ENCODE measurements around the gene ADM2.
A peak's percentile ranks its signal among the peaks of the same experiment; 100 is the strongest.

Gene ADM2

DNA sequence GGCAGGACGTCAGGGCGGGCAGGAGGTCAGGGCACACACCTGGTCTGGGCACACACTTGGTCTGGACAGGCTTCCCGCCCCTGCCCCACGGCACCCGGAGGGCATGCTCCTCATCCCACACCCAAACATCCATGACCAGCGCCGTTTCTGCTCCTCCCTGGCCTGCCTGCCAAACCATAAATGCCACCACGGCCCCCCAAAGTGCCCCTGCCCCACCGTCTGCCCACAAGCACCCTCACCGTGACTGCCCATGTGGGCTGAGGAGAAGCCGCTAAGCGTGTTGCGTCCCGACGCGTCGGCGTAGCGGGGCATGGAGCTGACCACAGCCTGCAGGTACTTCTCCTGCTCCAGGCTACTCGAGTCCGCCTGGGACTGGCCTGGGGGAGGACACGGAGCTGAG is 22.3 kb upstream of the ADM2 start:
- Mint-ChIP-seq H3K27me3 (no peaks in the 10 kb centered on the region), H3K9me3 (no peaks in the 10 kb centered on the region), H3K36me3 (peaks cover 2% of the 10 kb centered on the region), H3K4me3 (no peak overlapping the region), H3K27ac (no peak overlapping the region), H3K4me1 (no peaks in the 10 kb centered on the region)

DNA sequence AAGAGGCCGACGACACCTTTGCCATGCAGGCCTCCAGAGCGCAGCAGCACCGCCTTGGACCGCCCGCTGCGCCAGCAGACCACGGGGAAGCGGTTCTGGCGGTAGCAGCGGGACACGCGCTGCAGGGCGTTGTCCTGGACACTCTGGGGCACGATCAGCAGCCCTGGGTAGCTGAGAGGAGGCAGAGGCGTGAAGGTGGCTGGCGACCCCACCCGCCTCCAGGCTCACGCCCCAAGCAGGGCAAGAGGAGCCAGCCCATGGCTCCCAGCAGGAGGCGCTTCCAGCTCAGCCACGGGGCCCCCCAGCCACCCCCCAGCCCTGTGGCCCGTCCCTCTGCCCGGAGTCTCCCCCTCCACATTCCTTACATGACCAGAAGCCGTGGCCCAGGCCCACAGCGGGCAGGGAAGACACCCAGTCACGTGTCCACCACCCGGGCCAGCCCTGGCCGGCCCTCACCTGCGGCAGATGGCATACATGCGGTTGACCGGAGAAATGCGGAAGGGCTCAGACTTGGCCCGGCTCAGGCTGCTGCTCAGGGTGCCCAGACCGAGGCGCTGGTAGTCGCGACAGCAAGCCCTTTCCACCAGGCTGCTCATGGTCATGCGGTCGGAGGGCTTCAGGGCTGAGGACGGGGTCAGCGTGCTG is 21.7 kb upstream of the ADM2 start:
- H3K27me3 Mint-ChIP-seq, result no peaks in the 10 kb centered on the region
- no peak overlapping the region for H3K4me3 Mint-ChIP-seq
- no peak overlapping the region for H3K27ac Mint-ChIP-seq
- peaks cover 2% of the 10 kb centered on the region for H3K36me3 Mint-ChIP-seq
- no peaks in the 10 kb centered on the region for H3K9me3 Mint-ChIP-seq
- no peaks in the 10 kb centered on the region for H3K4me1 Mint-ChIP-seq

DNA sequence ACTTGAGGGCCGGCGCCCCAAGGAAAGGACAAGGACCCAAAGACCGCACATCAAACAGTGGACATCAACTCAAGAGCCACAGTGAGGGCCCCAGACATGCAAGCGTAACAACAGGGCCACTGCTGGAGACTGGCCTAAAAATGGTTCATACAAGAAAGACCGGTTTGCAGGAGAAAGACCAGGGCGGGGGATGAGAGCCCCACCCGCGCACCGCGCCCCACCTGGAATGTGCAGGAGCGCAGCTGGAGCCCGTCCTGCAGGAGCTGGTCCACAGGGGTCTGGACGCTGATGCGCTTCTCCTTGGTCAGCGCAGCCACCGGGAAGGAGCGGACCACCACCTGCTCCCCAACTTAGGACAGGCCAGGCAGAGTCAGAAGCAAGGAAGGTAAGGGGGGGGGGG is 20.4 kb upstream of the ADM2 start:
- Mint-ChIP-seq H3K4me1 (no peaks in the 10 kb centered on the region), H3K27me3 (no peaks in the 10 kb centered on the region), H3K9me3 (no peaks in the 10 kb centered on the region), H3K4me3 (no peak overlapping the region), H3K27ac (no peak overlapping the region), H3K36me3 (peaks cover 2% of the 10 kb centered on the region)

DNA sequence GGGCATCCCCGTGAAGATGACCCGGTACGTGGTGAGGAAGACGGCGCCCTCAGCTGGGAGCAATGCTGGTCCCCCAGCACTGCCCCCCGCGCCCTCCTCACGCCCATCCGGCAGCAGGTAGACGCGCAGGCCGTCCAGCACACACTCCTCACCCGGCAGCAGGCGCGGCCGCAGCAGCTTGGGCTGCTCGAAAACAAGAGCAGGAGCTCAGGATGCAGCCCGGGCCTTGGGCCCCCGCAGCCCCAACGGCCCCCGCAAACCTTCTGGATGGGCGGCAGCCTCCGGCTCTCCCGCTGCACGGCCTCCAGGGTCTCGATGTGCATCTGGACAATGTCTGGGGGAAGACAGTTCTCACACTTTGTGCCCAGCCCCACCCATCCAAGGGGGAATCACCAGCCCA is 19.8 kb upstream of the ADM2 start:
- H3K27me3 Mint-ChIP-seq, result no peaks in the 10 kb centered on the region
- no peaks in the 10 kb centered on the region for H3K4me1 Mint-ChIP-seq
- H3K9me3 Mint-ChIP-seq, result no peaks in the 10 kb centered on the region
- no peak overlapping the region for H3K4me3 Mint-ChIP-seq
- H3K36me3 Mint-ChIP-seq, result peaks cover 2% of the 10 kb centered on the region
- no peak overlapping the region for H3K27ac Mint-ChIP-seq

DNA sequence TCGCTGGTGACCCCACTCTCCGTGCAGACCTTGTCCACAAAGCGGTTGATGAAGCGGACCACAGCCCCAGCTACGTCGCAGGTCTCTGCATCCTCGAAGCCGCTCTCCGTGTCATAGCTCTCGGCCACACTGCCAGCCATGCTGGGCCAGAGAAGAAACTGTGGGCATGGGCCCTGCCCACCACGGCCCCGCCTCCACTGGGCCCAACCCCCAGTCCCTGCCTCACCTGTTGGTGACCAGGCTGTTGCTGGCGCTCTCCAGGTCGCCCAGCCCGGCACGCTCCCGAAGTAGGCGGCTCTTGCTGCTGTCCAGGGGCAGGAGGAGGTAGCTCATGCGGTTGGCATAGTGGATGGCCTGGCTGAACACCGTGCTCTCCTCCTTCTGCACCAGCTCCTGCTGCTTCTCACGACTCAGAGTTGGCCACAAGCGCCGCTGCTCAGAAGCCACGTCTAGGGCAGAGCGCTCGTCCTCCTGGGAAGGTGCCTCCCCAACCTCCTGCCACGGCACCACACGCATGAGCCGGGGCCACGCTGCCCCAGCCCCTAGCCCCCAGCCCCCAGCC is 19.3 kb upstream of the ADM2 start:
- no peak overlapping the region for H3K4me3 Mint-ChIP-seq
- H3K27me3 Mint-ChIP-seq, result no peaks in the 10 kb centered on the region
- H3K27ac Mint-ChIP-seq, result no peak overlapping the region
- H3K4me1 Mint-ChIP-seq, result peaks cover 4% of the 10 kb centered on the region
- peaks cover 5% of the 10 kb centered on the region for H3K36me3 Mint-ChIP-seq
- H3K9me3 Mint-ChIP-seq, result no peaks in the 10 kb centered on the region

DNA sequence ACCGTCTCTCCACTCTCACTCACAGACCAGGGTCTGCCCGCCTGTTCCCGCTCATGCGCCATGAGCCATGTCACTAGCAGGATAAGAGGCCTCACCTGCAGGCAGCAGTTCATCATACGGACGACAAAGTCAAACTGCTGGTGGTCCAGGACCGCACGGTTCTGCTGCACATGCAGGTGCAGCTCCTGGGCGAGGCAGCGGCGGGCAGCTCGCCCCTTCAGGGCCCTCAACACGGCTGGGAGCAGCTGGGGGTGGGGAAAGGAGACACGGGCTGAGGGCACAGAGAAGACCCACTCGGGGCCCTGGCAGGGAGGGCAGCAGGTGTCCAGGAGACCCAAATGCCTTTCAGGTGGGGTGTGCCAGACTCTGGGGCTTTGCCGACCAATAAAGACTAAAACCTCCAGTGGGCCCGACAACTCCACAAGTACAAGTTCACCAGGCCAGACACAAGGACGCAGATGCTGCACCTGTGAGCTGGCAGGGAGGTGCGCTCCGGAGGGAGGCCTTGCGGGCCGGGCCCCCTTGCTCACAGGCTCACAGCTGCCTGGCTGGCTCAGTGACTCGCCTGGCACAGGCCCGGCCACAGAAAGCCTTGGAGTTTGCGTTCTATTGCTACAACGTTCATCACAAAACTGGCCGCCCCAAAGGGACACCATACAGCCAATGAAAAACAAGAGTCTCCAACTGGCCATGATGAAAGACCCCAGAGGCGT is 18.0 kb upstream of the ADM2 start:
- Mint-ChIP-seq H3K27ac (no peak overlapping the region), H3K4me3 (no peak overlapping the region), H3K27me3 (no peaks in the 10 kb centered on the region), H3K36me3 (peaks cover 3% of the 10 kb centered on the region), H3K9me3 (no peaks in the 10 kb centered on the region), H3K4me1 (peaks cover 5% of the 10 kb centered on the region)

DNA sequence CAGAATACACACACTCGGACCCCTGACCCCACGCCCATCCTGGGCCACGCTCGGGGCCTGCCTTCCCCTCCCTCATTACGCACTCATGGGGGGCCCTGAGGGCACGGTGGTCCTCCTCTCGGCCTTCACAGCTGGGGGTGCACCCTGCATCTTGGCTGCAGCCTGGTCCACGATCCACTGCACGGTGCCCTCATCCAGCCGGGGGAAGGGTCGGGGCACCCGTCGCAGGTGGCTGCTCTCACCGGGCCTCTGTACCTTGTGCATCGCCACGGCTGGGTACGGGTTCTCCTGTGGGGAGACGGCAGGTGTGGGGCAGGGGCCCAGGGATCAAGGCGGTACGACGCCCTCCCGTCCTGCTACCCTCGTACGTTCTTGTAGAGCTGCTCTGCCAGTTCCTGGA is 16.9 kb upstream of the ADM2 start:
- no peak overlapping the region for H3K27ac Mint-ChIP-seq
- H3K4me1 Mint-ChIP-seq, result peaks cover 12% of the 10 kb centered on the region
- H3K36me3 Mint-ChIP-seq, result peaks cover 3% of the 10 kb centered on the region
- H3K27me3 Mint-ChIP-seq, result no peaks in the 10 kb centered on the region
- no peaks in the 10 kb centered on the region for H3K9me3 Mint-ChIP-seq
- H3K4me3 Mint-ChIP-seq, result no peak overlapping the region

DNA sequence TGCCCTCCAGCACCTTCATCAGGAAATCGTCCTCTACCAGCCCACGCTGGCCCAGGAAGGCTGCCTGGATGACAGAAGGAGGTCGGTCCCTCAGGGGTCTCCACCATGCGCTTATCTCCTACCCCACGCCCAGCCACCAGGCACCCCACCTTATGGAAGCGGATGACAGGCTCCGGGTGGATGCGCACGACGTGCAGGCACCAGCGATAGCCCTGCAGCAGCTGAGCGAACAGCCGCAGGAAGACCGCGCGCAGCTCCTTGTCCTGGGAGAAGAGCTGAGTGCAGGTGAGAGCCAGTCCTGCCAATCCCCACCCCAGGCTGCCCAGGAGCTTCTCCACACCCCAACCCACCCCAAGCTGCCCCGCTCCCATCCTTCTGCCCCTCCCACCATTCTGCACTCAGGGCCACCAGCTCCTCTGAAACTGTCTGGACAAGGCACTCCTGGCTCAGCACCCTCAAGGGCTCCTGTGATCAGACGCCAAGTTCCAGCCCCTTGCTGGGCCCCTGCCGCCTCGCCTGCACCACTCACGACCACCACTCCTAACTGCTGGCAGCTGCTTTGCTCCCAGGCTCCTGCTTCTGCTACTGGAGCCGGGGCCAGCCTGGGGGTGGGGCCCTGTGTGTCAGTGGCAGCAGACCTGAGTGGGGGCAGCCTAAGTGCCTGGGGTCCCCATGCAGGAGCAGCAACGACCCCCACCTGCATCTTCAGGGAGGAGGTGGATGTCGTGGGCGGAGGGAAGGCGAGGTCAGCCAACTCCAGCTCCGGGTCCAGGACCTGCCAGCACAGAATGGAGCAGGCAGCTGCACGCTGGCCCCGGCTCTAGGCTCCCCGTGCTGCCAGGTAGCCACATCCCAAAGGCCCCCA is 16.0 kb upstream of the ADM2 start:
- Mint-ChIP-seq H3K4me1 (peaks cover 20% of the 10 kb centered on the region), H3K4me3 (no peak overlapping the region), H3K36me3 (peaks cover 3% of the 10 kb centered on the region), H3K27me3 (no peaks in the 10 kb centered on the region), H3K27ac (no peak overlapping the region), H3K9me3 (no peaks in the 10 kb centered on the region)

DNA sequence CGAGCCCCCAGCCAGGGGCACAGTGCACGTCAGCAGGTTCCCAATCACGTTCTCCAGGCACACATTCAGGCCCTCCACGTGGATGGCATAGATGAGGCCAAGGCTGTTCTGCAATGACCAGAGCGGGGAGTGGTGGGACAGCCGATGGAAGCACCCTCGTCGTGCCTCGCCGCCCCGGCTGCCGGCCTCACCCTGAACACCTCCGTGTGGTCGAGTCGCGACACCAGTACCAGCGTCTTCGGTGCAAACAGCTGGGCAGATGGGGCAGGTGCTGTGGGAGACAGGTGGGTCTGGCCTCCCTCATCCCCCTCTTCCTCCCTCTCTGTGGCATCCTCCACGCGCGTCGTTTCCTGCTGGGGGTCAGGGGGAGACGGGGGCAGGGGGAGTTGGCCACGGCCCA is 14.0 kb upstream of the ADM2 start:
- H3K9me3 Mint-ChIP-seq, result no peaks in the 10 kb centered on the region
- H3K36me3 Mint-ChIP-seq, result peaks cover 3% of the 10 kb centered on the region
- no peak overlapping the region for H3K4me3 Mint-ChIP-seq
- peaks cover 39% of the 10 kb centered on the region for H3K4me1 Mint-ChIP-seq
- no peak overlapping the region for H3K27ac Mint-ChIP-seq
- no peaks in the 10 kb centered on the region for H3K27me3 Mint-ChIP-seq

DNA sequence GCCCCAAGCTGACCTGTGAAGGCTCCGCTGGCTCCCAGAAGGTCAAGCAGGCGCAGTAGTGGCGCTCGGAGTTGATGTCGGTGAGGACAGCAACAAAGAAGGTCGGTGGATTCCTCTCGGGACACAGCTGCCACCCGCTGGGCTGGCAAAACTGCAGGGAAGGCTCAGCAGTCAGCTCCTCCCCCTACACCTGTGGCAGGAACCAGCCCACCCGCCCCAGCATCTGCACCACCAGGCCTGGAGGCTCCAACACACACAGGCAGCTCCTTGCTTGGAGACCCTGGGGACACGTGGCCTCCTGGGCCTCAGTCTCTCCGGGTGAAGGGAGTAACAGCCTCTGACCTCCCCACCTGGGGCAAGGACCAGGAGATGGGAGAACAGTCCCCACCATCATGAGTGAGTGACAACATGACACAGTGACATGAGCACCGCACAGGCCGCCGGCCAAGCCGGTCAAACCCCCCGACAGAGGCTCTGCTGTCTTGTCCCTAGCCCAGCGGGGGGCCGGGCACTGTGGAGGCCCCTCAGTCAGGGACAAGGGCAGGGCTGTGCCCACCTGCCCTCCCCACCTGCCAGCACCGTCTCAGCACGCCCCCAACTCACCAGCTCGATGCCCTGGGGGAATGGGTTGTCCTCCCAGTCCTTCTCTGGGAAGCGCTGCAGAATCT is 13.4 kb upstream of the ADM2 start:
- Mint-ChIP-seq H3K27me3 (no peaks in the 10 kb centered on the region), H3K27ac (no peak overlapping the region), H3K9me3 (no peaks in the 10 kb centered on the region), H3K4me1 (peaks cover 45% of the 10 kb centered on the region), H3K36me3 (peaks cover 3% of the 10 kb centered on the region), H3K4me3 (no peak overlapping the region)

DNA sequence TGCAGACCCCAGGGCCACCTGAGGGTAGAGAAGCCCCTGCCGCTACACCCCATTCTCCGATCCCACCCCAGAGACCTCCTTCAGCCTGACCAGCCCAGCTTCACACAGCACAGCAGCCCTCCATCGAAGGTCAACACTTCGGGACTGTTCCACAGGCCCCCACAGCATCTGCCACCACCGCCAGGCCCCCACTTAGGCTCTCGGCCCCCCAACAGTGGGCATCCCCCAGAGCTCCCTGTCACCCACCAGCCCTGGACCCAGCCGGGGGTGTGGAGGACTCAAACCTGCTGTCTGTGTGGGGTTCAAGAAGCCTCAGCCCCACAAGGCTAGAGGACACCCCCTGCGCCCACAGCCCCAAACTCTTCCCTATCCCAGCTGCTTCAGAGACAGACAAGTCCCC is 12.7 kb upstream of the ADM2 start:
- Mint-ChIP-seq H3K27ac (peak overlapping the region; percentile 68), H3K36me3 (peaks cover 6% of the 10 kb centered on the region), H3K9me3 (no peaks in the 10 kb centered on the region), H3K4me3 (peak overlapping the region; percentile 26), H3K27me3 (no peaks in the 10 kb centered on the region), H3K4me1 (peaks cover 52% of the 10 kb centered on the region)

DNA sequence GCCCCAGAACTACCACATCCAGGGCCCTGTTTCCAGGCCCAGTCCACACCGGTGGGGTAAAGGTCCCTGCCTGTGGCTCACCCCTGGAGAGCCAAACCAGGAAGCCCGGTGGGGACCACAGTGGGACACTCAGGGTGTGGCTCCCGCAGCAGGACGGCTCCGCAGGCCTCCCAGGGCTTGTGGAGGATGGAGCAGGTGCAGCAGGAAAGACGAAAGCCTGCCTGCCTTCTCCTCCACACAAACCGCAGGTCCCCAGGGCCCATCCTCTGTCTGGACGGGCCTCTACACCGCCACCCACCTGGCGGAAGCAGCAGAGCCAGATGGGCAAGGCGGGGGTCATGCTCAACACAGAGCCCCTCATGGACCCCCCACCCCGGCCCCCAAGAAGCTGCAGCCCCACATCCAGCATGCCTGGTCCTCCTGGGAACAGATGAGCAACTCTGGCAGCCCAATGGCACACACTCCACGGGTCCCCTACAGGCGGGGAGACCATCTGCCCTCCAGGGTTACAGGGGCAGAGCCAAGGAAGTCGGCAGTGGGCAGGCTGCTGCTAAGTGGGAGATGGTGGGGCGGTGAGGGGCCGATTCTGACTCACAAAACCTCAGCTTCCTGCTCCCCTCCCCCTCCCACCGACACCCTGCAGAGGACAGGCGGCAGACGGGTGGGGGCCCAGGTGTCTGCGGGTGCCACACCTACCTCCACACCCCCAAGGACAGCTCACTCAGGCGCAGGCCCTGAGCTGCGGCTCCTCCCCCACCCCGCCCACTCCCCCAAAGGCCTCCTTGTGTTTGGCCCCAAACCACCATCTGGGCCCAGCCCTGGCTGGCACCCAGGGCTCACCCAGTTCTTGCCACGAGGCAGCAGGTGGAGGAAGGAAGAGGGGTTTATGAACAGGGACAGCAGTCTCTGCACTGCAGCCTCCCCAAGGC is 11.7 kb upstream of the ADM2 start:
- Mint-ChIP-seq H3K9me3 (no peaks in the 10 kb centered on the region), H3K36me3 (peaks cover 6% of the 10 kb centered on the region), H3K27ac (peak overlapping the region; percentile 85), H3K4me3 (peak overlapping the region; percentile 74), H3K27me3 (no peaks in the 10 kb centered on the region), H3K4me1 (peaks cover 58% of the 10 kb centered on the region)

DNA sequence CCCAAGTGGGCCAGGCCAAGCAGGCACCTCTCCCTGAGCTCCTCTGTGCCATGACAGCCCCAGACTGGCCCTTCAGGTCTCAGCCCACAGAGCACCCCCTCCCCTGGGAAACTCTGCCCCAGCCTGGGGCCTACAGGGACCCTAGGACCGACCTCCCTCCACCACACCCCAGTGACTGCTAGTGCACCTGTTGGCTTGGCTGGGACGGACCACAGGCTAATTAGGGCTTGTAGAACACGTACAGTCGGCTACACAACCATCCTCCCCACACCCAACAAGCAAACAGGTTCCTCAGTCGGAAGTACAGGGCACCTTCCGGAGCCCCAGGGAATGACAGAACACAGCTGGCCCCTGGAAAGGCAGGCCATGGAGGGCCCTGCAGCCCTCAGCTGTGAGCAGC is 10.9 kb upstream of the ADM2 start:
- Mint-ChIP-seq H3K27ac (peak overlapping the region; percentile 85), H3K4me1 (peaks cover 62% of the 10 kb centered on the region), H3K4me3 (peak overlapping the region; percentile 74), H3K27me3 (no peaks in the 10 kb centered on the region), H3K36me3 (peaks cover 6% of the 10 kb centered on the region), H3K9me3 (no peaks in the 10 kb centered on the region)

DNA sequence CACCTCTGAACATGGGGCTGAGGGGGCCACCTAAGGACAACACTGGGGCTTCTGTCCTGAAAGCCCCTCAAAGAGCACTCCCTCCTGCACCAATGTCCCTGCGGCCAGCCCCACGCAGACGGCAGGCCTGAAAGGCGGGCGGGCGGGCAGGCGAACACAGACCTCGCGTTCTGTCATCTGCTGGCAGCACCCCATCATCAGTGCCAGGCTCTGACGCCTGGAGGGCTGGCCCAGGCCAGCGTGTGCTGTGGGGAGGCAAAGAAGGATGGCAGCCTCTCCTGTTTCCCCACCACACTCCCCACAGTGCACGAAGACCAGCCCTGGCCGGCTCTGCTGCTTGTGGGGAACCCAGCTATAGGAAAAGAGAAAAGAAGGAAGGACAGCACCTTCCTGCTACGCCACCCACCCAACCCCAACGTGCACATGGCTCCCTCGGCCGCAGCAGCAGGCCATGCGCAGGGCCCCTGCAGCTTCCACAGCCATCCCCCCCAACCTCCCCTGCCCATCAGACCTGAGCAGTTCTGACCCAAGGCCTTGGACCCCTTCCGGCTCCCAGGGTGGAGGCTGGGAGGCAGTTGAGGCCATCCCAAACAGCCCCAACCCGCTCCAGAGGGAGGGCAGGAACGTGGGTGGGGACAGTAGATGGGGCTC is 10.0 kb upstream of the ADM2 start:
- Mint-ChIP-seq H3K4me3 (peak overlapping the region; percentile 74), H3K36me3 (peaks cover 6% of the 10 kb centered on the region), H3K4me1 (peaks cover 64% of the 10 kb centered on the region), H3K27me3 (no peaks in the 10 kb centered on the region), H3K27ac (peak overlapping the region; percentile 85), H3K9me3 (no peaks in the 10 kb centered on the region)

Data from activated naive CD4-positive, alpha-beta T cell treated with anti-CD3 and anti-CD28 coated beads, Interleukin-2, amount 50 U/mL, for 24 hours (primary cell).